Breast epithelium (tissue), 3 donors: Measurements from ENCODE around the gene GNB1L.

Experiments used
- CTCF ChIP-seq, 3 donors: fragments of 450-650 bp; IDR thresholded peaks; one replicate each; pipeline ENCODE4 v1.5.1; 2016 to 2017; ENCODE audit warnings: antibody characterized with exemption in 3 of 3, mild to moderate bottlenecking in 3 of 3, moderate library complexity in 3 of 3
- POLR2A ChIP-seq: fragments of 450-650 bp; IDR thresholded peaks from one replicate; pipeline ENCODE4 v1.6.1; 2016; ENCODE audit warnings: antibody characterized with exemption, mild to moderate bottlenecking, moderate library complexity

GRCh38 chr22:19902245-19902715, 47.6 kb upstream of the GNB1L start:
- TF ChIP-seq POLR2A = no peak
- no peak for TF ChIP-seq CTCF (IDR thresholded peaks at IDR 0.05)
